Natural killer cell (primary cell): Measurements from ENCODE around the gene ST6GALNAC3. TPM values are rescaled to one million over a fixed set of nuclear protein-coding genes. Genes with fewer than 3 reads are reported as not detected.

Experiments
- ATAC-seq, 3 donors: fragments of 150-1000 bp in 2 of 3; fragments of 200-7000 bp in 1 of 3; cut with Tn5 transposase; 1 replicate in 1 of 3; 2 replicates in 2 of 3; pipeline ENCODE4 v1.10.0; 2021; ENCODE audit warnings: mild to moderate bottlenecking in 2 of 3, moderate library complexity in 2 of 3
- DNase-seq, 2 donors: peaks; one replicate each; pipeline versions ENCODE4 v3.0.0 to v3.0.0-alpha.2; 2013 to 2021; ENCODE audit warnings: mixed read lengths in 1 of 2
- H3K27ac ChIP-seq: one replicate; pipeline ENCODE4 v1.5.1; 2013; ENCODE audit warnings: mild to moderate bottlenecking, low read length
- H3K27me3 ChIP-seq: one replicate; pipeline ENCODE4 v1.6.1; 2013; ENCODE audit warnings: low read length; ENCODE audit not compliant: control insufficient read depth, insufficient read depth
- H3K36me3 ChIP-seq: one replicate; pipeline ENCODE4 v1.6.1; 2013; ENCODE audit warnings: low read length; ENCODE audit not compliant: control insufficient read depth, insufficient read depth
- H3K4me1 ChIP-seq: one replicate; pipeline ENCODE4 v1.6.1; 2013; ENCODE audit warnings: low read length; ENCODE audit not compliant: control insufficient read depth, insufficient read depth
- H3K4me3 ChIP-seq: one replicate; pipeline ENCODE4 v1.5.1; 2013; ENCODE audit warnings: low read length
- H3K9me3 ChIP-seq: one replicate; pipeline ENCODE4 v1.6.1; 2013; ENCODE audit warnings: low read length; ENCODE audit not compliant: control insufficient read depth, insufficient read depth
- H3K27ac Mint-ChIP-seq, 2 donors: one replicate each; pipeline ENCODE4 v1.8.0; 2022; ENCODE audit warnings: mild to moderate bottlenecking in 2 of 2, mixed read lengths in 2 of 2, moderate library complexity in 1 of 2
- H3K27me3 Mint-ChIP-seq, 2 donors: one replicate each; pipeline ENCODE4 v1.8.0; 2022; ENCODE audit warnings: low read depth in 2 of 2, mixed read lengths in 2 of 2
- H3K36me3 Mint-ChIP-seq: one replicate; pipeline ENCODE4 v1.8.0; 2022; ENCODE audit warnings: mixed read lengths
- H3K4me1 Mint-ChIP-seq, 2 donors: one replicate each; pipeline ENCODE4 v1.8.0; 2022; ENCODE audit warnings: mixed read lengths in 2 of 2
- H3K4me3 Mint-ChIP-seq: one replicate; pipeline ENCODE4 v1.8.0; 2022; ENCODE audit warnings: mild to moderate bottlenecking, moderate library complexity, mixed read lengths
- H3K9me3 Mint-ChIP-seq, 2 donors: one replicate each; pipeline ENCODE4 v1.8.0; 2022; ENCODE audit warnings: mixed read lengths in 2 of 2
- WGBS: methylation state at CpG from one replicate; pipeline ENCODE4 v1.1.7; 2013; ENCODE audit warnings: missing lambda C conversion rate; ENCODE audit not compliant: insufficient coverage; 5-methylcytosine and 5-hydroxymethylcytosine counted together
- intact Hi-C: fragments of 100-400 bp; cut with micrococcal nuclease; formaldehyde crosslinking; loops from one replicate; pipeline ENCODE4 v1.14.2; 2022
- total RNA-seq, 4 donors: library from RNA; stranded (reverse); fragments of 120-200 nt in 1 of 4; gene quantifications; one replicate each; pipeline versions ENCODE4 v1.2.3 to v1.2.4, GENCODE V29; 2013 to 2022
- TF ChIP-seq, protein P1 (sequence below): fragments of 200-600 bp; IDR thresholded peaks from one replicate; pipeline ENCODE4 v1.8.0; 2022; ENCODE audit warnings: antibody characterized with exemption

ST6GALNAC3 gene
- total RNA-seq, 3 donors from 2014 or later (not counting 1 experiment from before 2014, with no cell fraction given), result not detected

DNA sequence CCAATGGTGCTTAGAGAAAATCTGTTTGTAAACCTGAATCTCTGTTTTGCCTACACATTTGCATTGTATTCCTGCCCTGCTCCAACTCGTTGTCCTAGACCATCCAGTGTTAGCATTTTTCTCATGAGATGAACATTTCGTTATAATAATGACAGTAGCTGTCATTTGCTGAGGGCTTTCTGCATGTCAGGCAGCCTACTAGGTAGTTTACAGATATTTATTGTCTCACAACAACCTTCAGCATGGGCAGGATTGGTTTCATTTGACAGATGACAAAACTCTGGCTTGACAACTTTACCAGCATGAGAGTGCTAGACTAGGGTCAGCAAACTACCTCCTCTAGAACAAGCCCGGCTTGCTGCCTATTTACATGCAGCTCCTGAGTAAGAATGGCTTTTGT lies 10.1 kb downstream of the ST6GALNAC3 start:
- H3K36me3 ChIP-seq, result no peaks in the 10 kb centered on the region
- H3K4me3 Mint-ChIP-seq, result no peak overlapping the region
- intact Hi-C loops, result no loop called here
- no peaks in the 10 kb centered on the region for H3K36me3 Mint-ChIP-seq
- H3K27ac Mint-ChIP-seq, result no peak overlapping the region
- DNase-seq (no peak), ATAC-seq (no peak)
- H3K9me3 ChIP-seq, result no peaks in the 10 kb centered on the region
- no peak overlapping the region for H3K4me3 ChIP-seq
- no peaks in the 10 kb centered on the region for H3K4me1 ChIP-seq
- no peak overlapping the region for H3K27ac ChIP-seq
- TF ChIP-seq, protein P1, sequence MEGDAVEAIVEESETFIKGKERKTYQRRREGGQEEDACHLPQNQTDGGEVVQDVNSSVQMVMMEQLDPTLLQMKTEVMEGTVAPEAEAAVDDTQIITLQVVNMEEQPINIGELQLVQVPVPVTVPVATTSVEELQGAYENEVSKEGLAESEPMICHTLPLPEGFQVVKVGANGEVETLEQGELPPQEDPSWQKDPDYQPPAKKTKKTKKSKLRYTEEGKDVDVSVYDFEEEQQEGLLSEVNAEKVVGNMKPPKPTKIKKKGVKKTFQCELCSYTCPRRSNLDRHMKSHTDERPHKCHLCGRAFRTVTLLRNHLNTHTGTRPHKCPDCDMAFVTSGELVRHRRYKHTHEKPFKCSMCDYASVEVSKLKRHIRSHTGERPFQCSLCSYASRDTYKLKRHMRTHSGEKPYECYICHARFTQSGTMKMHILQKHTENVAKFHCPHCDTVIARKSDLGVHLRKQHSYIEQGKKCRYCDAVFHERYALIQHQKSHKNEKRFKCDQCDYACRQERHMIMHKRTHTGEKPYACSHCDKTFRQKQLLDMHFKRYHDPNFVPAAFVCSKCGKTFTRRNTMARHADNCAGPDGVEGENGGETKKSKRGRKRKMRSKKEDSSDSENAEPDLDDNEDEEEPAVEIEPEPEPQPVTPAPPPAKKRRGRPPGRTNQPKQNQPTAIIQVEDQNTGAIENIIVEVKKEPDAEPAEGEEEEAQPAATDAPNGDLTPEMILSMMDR, result no peak
- no peaks in the 10 kb centered on the region for H3K27me3 ChIP-seq
- H3K9me3 Mint-ChIP-seq, result no peaks in the 10 kb centered on the region
- peaks cover 0 to 10% of the 10 kb centered on the region in 2 donors for H3K27me3 Mint-ChIP-seq
- H3K4me1 Mint-ChIP-seq, result no peaks in the 10 kb centered on the region
- 78% methylated on average over 2 of the region's 3 CpGs for WGBS

DNA sequence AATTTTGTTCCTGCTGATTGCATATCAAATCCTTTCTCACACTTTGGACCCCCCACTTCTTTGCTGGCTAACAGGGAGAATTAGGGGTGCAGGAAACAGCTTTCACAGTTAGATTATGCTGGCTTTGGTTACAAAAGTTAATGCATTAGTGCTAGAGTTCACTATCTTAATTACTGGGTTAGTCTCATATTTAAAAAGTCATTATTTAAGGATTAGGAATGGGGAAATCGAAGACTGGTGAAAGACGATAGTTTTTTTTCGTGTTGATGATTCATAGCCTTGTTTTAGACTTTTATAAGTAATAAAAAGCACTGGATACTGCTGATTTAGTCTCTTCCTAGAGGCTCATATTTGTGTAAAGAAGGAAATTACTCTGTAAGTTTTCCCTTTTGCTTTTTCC lies 11.6 kb downstream of the ST6GALNAC3 start:
- no peaks in the 10 kb centered on the region for H3K27me3 ChIP-seq
- H3K4me3 ChIP-seq, result no peak overlapping the region
- Mint-ChIP-seq H3K4me1 (no peaks in the 10 kb centered on the region), H3K36me3 (no peaks in the 10 kb centered on the region), H3K27me3 (peaks cover 0 to 9% of the 10 kb centered on the region in 2 donors), H3K9me3 (no peaks in the 10 kb centered on the region), H3K27ac (no peak overlapping the region), H3K4me3 (no peak overlapping the region)
- WGBS, result 83% methylated on average over 3 of the region's 3 CpGs
- H3K27ac ChIP-seq, result no peak overlapping the region
- H3K4me1 ChIP-seq, result no peaks in the 10 kb centered on the region
- TF ChIP-seq, protein P1, result no peak
- no peaks in the 10 kb centered on the region for H3K9me3 ChIP-seq
- ATAC-seq (no peak), DNase-seq (no peak)
- intact Hi-C loops, result no loop called here
- no peaks in the 10 kb centered on the region for H3K36me3 ChIP-seq

DNA sequence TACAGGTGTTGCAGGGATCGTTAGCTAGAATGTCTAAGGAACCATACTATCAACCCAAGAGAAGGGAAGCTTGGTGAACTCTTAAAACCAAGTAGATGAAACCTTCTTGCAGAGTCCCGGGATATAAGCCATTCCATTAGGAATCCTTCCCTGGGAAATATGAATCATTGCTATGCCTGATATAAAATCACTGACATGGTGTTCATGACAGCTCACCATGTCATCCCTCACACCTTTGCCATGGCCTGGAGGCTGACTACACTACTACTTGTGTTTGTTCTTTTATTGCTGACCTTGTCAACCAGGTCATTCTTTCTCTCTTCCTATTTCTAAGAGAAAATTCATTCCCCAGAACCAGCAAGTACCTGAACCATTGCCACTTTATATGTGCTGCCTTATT lies 12.1 kb downstream of the ST6GALNAC3 start:
- intact Hi-C loops, result no loop called here
- Histone ChIP-seq H3K4me1 (no peaks in the 10 kb centered on the region), H3K9me3 (no peaks in the 10 kb centered on the region), H3K4me3 (no peak overlapping the region), H3K27ac (no peak overlapping the region), H3K27me3 (no peaks in the 10 kb centered on the region), H3K36me3 (no peaks in the 10 kb centered on the region)
- Mint-ChIP-seq H3K36me3 (no peaks in the 10 kb centered on the region), H3K27ac (no peak overlapping the region), H3K9me3 (no peaks in the 10 kb centered on the region), H3K4me3 (no peak overlapping the region), H3K4me1 (no peaks in the 10 kb centered on the region), H3K27me3 (peaks cover 0 to 6% of the 10 kb centered on the region in 2 donors)
- WGBS, result 95% methylated on average over 2 of the region's 2 CpGs
- DNase-seq (no peak), ATAC-seq (no peak)
- TF ChIP-seq, protein P1, result no peak
